HT-29 (cell line): ENCODE results near the gene MEGF10. TPM values are rescaled to one million over a fixed set of nuclear protein-coding genes. Genes with fewer than 3 reads are reported as not detected.

Experiments used
- DNase-seq: peaks from one replicate; pipeline ENCODE4 v3.0.0-alpha.2; 2015; ENCODE audit warnings: low spot score
- total RNA-seq: library from RNA; depleted of rRNA; stranded (reverse); fragments of >200 nt; shearing (Covaris generic); gene quantifications from 2 replicates; pipeline ENCODE4 v1.2.3, GENCODE V29; 2014

The MEGF10 gene
- total RNA-seq, 1 experiment from 2014 or later = not detected

- DNase-seq = no peak
These were observed 144.0 kb downstream of the MEGF10 start for GRCh38 chr5:127434588-127434987.

- no peak for DNase-seq
These were observed 145.2 kb downstream of the MEGF10 start for GRCh38 chr5:127435821-127436220.

GRCh38 chr5:127439644-127440043, 149.0 kb downstream of the MEGF10 start:
- DNase-seq = no peak

GRCh38 chr5:127440831-127441230, 150.2 kb downstream of the MEGF10 start:
- no peak for DNase-seq

- peak; percentile 36 for DNase-seq
These were observed 151.3 kb downstream of the MEGF10 start for GRCh38 chr5:127441799-127442484.

GRCh38 chr5:127444171-127444570, 153.6 kb downstream of the MEGF10 start:
- no peak for DNase-seq

GRCh38 chr5:127445328-127445727, 154.7 kb downstream of the MEGF10 start:
- DNase-seq = no peak

GRCh38 chr5:127446626-127447025, 156.0 kb downstream of the MEGF10 start:
- DNase-seq = no peak

- DNase-seq = no peak
These were observed 157.2 kb downstream of the MEGF10 start for GRCh38 chr5:127447827-127448226.

- DNase-seq = no peak
These were observed 159.4 kb downstream of the MEGF10 start for GRCh38 chr5:127450046-127450445.

- no peak for DNase-seq
These were observed 160.5 kb downstream of the MEGF10 start for GRCh38 chr5:127451096-127451495.

GRCh38 chr5:127452626-127453025, 162.0 kb downstream of the MEGF10 start:
- DNase-seq = no peak

- no peak for DNase-seq
These were observed 180.6 kb downstream of the MEGF10 start for GRCh38 chr5:127471211-127471610.

GRCh38 chr5:127472700-127473099, 182.1 kb downstream of the MEGF10 start:
- DNase-seq = no peak

GRCh38 chr5:127486471-127486870, 195.9 kb downstream of the MEGF10 start:
- DNase-seq = no peak

GRCh38 chr5:127492854-127493738, 202.5 kb downstream of the MEGF10 start:
- DNase-seq = peak; percentile 83

GRCh38 chr5:127498548-127498947, 208.0 kb downstream of the MEGF10 start:
- no peak for DNase-seq

- DNase-seq = no peak
These were observed 215.3 kb downstream of the MEGF10 start for GRCh38 chr5:127505905-127506304.

- DNase-seq = no peak
These were observed 216.0 kb downstream of the MEGF10 start for GRCh38 chr5:127506616-127507015.

- no peak for DNase-seq
These were observed 218.2 kb downstream of the MEGF10 start for GRCh38 chr5:127508644-127509373.
